ENCODE measurements around the gene RIMKLB. TPM values are rescaled to one million over a fixed set of nuclear protein-coding genes. Genes with fewer than 3 reads are reported as not detected.

RIMKLB gene
- total and polyA plus RNA-seq, 2 of the 8 experiments (the other 6 are each of a cell fraction or from before 2014, with no cell fraction given), result 37.8 to 78.2 TPM

- ChIA-PET POLR2A (ENCODE audit: partially characterized antibody) (no interaction called here), CTCF (ENCODE audit: partially characterized antibody) (interaction anchor here (1.0 to 2.3 kb wide), 6 partner anchors 9 to 228 kb away, joined by 3 to 7 read pairs (median 4); no protein-coding TSS in a partner anchor)
- H2AFZ ChIP-seq (ENCODE audit: low read length), result no peak overlapping the region
- no peak overlapping the region for H4K91ac ChIP-seq (replicated peaks; ENCODE audit: insufficient read length, low read length)
- no peak overlapping the region for H3K4me2 ChIP-seq (ENCODE audit: insufficient read depth in 1 of 2, low read depth in 2 of 2, low read length in 2 of 2)
- H3K27me3 ChIP-seq (replicated peaks in 1 of 4; ENCODE audit: control insufficient read depth in 3 of 4, extremely low read depth in 1 of 4, insufficient read depth in 3 of 4, low read length in 3 of 4), result no peaks in the 10 kb centered on the region
- no peaks in the 10 kb centered on the region; a peak in 1 of 7 replicates for H3K4me1 ChIP-seq (replicated peaks in 1 of 4; ENCODE audit: control insufficient read depth in 3 of 4, insufficient read depth in 4 of 4, low read length in 3 of 4)
- no peaks in the 10 kb centered on the region for H3K79me1 ChIP-seq (ENCODE audit: low read depth, low read length)
- no peak overlapping the region for H3K9ac ChIP-seq (replicated peaks in 1 of 4; ENCODE audit: extremely low read depth in 1 of 4, low read depth in 3 of 4, low read length in 3 of 4)
- no peak overlapping the region for H4K5ac ChIP-seq (ENCODE audit: insufficient read length, low read depth, low read length)
- DNase-seq (ENCODE audit: low read depth in 1 of 2, low spot score in 2 of 2), result no peak
- H2BK5ac ChIP-seq (ENCODE audit: low read depth, low read length), result no peak overlapping the region
- H2BK20ac ChIP-seq (ENCODE audit: low read length), result no peak overlapping the region
- no peak overlapping the region for H3K56ac ChIP-seq (replicated peaks; ENCODE audit: insufficient read length, low read depth, low read length)
- no peaks in the 10 kb centered on the region for H3K79me2 ChIP-seq (ENCODE audit: control insufficient read depth in 1 of 2, insufficient read depth in 2 of 2, low read length in 2 of 2)
- no peak for FAIRE-seq
- H3K4ac ChIP-seq (replicated peaks; ENCODE audit: insufficient read length, low read depth, low read length), result no peak overlapping the region
- TF ChIP-seq HDAC2 (IDR thresholded peaks at IDR 0.05; ENCODE audit: borderline replicate concordance in 1 of 2, low read depth in 2 of 2, low read length in 2 of 2), result no peak
- no peak for TF ChIP-seq TAF7 (optimal IDR thresholded peaks at IDR 0.05; ENCODE audit: borderline replicate concordance, low read depth, low read length)
- no peak for TF ChIP-seq TEAD4 (IDR thresholded peaks at IDR 0.05; ENCODE audit: low read depth, low read length)
- TF ChIP-seq RNF2 (IDR thresholded peaks at IDR 0.05; ENCODE audit: borderline replicate concordance, low read depth, low read length, missing control alignments, poor library complexity, severe bottlenecking), result no peak
- no peak for TF ChIP-seq USF2 (IDR thresholded peaks at IDR 0.05; ENCODE audit: low read length)
- TF ChIP-seq ZNF274 (IDR thresholded peaks at IDR 0.05; ENCODE audit: borderline replicate concordance, extremely low read depth, low read length), result no peak
- TF ChIP-seq TBP (IDR thresholded peaks at IDR 0.05; ENCODE audit: low read depth, low read length), result no peak
- no peak for TF ChIP-seq CEBPB (IDR thresholded peaks at IDR 0.05; ENCODE audit: low read depth, low read length)
- no peak for TF ChIP-seq MAX (IDR thresholded peaks at IDR 0.05)
- no peak for TF ChIP-seq KDM1A (IDR thresholded peaks at IDR 0.05; ENCODE audit: borderline replicate concordance, low read length)
- no peak for TF ChIP-seq HDAC6 (IDR thresholded peaks at IDR 0.05; ENCODE audit: low read depth, low read length)
- no peak for TF ChIP-seq POLR2A (IDR thresholded peaks at IDR 0.05; ENCODE audit: control extremely low read depth in 1 of 2, low read depth in 2 of 2, low read length in 2 of 2)
- no peaks in the 10 kb centered on the region for H3K9me3 ChIP-seq (ENCODE audit: insufficient read depth in 2 of 2, low read depth in 1 of 2, low read length in 1 of 2)
- H4K20me1 ChIP-seq (replicated peaks in 1 of 2; ENCODE audit: control insufficient read depth in 1 of 2, insufficient read depth in 2 of 2, low read length in 2 of 2), result no peaks in the 10 kb centered on the region
- no peaks in the 10 kb centered on the region for H3K23me2 ChIP-seq (ENCODE audit: low read depth, low read length)
- H3K4me3 ChIP-seq (ENCODE audit: extremely low read depth in 1 of 4, insufficient read depth in 2 of 4, low read depth in 3 of 4, low read length in 4 of 4), result no peak overlapping the region
- no peak overlapping the region for H3K18ac ChIP-seq (ENCODE audit: extremely low read depth, low read length)
- H3K27ac ChIP-seq (ENCODE audit: low read depth, low read length), result no peak overlapping the region
- no peak overlapping the region for H3K14ac ChIP-seq (ENCODE audit: insufficient read length)
- H4K8ac ChIP-seq (ENCODE audit: extremely low read depth, insufficient read depth, low read length), result no peak overlapping the region
- no peaks in the 10 kb centered on the region for H3K36me3 ChIP-seq (ENCODE audit: control insufficient read depth in 2 of 4, insufficient read depth in 4 of 4, low read length in 3 of 4)
- H2BK12ac ChIP-seq (ENCODE audit: low read depth, low read length), result no peak overlapping the region
- H2AK5ac ChIP-seq (ENCODE audit: low read depth, low read length), result no peak overlapping the region
- no peak overlapping the region for H3K23ac ChIP-seq (ENCODE audit: insufficient read length)
- no peak overlapping the region for H2BK15ac ChIP-seq (ENCODE audit: low read length)
- no peak overlapping the region for H2BK120ac ChIP-seq (replicated peaks; ENCODE audit: low read depth, low read length)
- WGBS, 2 experiments (ENCODE audit: extremely low coverage in 1 of 2, insufficient coverage in 1 of 2, insufficient read length in 1 of 2, insufficient replicate concordance in 2 of 2, low coverage in 1 of 2, low lambda C conversion rate in 2 of 2, missing lambda C conversion rate in 1 of 2), result 85% methylated on average over 3 of the region's 3 CpGs; no CpG with 5 or more reads in 1 of the 2 experiments
Measured at GRCh38 chr12:8661751-8662150, 36.0 kb upstream of the RIMKLB start.

Data from H1 (cell line).